GM19372 (cell line): ENCODE data around the gene ADAMTS14.
"Not testable (repeated sequence)": the region's sequence is repeated elsewhere in the genome, so short reads cannot be mapped to it uniquely, and the experiment has no call there.

ENCODE experiments used
- ATAC-seq: cut with Tn5 transposase; IDR thresholded peaks from one replicate; pipeline ENCODE4 v1.9.1; 2021; ENCODE audit warnings: mild to moderate bottlenecking, low read depth, moderate library complexity; ENCODE audit not compliant: unreplicated experiment

Gene ADAMTS14

GRCh38 chr10:70672165-70673042 is at the start of gene ADAMTS14:
ADAMTS14 (plus strand) TSS chr10:70672506; CDS start chr10:70672803, 297 bp downstream.
- ATAC-seq: no peak

- ATAC-seq: no peak
These were observed 49.8 kb upstream of the ADAMTS14 start for GRCh38 chr10:70622541-70622940.

- ATAC-seq: no peak
These were observed 49.1 kb upstream of the ADAMTS14 start for GRCh38 chr10:70622981-70623844.

GRCh38 chr10:70626056-70626455 is 46.2 kb upstream of the ADAMTS14 start:
- ATAC-seq: no peak

- ATAC-seq: no peak
These were observed 43.0 kb upstream of the ADAMTS14 start for GRCh38 chr10:70629338-70629737.

GRCh38 chr10:70631735-70632134 is 40.6 kb upstream of the ADAMTS14 start:
- not testable (repeated sequence) for ATAC-seq

- ATAC-seq: no peak
These were observed 38.3 kb upstream of the ADAMTS14 start for GRCh38 chr10:70634011-70634410.

- ATAC-seq: not testable (repeated sequence)
These were observed 37.8 kb upstream of the ADAMTS14 start for GRCh38 chr10:70634515-70634914.

- ATAC-seq: not testable (repeated sequence)
These were observed 32.5 kb upstream of the ADAMTS14 start for GRCh38 chr10:70639640-70640383.

GRCh38 chr10:70643272-70643671 is 29.0 kb upstream of the ADAMTS14 start:
- ATAC-seq: not testable (repeated sequence)

GRCh38 chr10:70644959-70645358 is 27.3 kb upstream of the ADAMTS14 start:
- ATAC-seq: not testable (repeated sequence)

GRCh38 chr10:70647086-70647485 is 25.2 kb upstream of the ADAMTS14 start:
- ATAC-seq: no peak

GRCh38 chr10:70648427-70648826 is 23.9 kb upstream of the ADAMTS14 start:
- no peak for ATAC-seq

- ATAC-seq: no peak
These were observed 22.8 kb upstream of the ADAMTS14 start for GRCh38 chr10:70649526-70649925.

GRCh38 chr10:70650104-70650503 is 22.2 kb upstream of the ADAMTS14 start:
- no peak for ATAC-seq

GRCh38 chr10:70650718-70651117 is 21.6 kb upstream of the ADAMTS14 start:
- ATAC-seq: no peak

GRCh38 chr10:70651661-70652060 is 20.6 kb upstream of the ADAMTS14 start:
- no peak for ATAC-seq

- ATAC-seq: no peak
These were observed 19.3 kb upstream of the ADAMTS14 start for GRCh38 chr10:70652761-70653657.

- no peak for ATAC-seq
These were observed 17.0 kb upstream of the ADAMTS14 start for GRCh38 chr10:70655316-70655715.

GRCh38 chr10:70656489-70656888 is 15.8 kb upstream of the ADAMTS14 start:
- no peak for ATAC-seq
